Caki2 (cell line): ENCODE measurements around the gene ITGA3. TPM values are rescaled to one million over a fixed set of nuclear protein-coding genes. Genes with fewer than 3 reads are reported as not detected.
"Not testable (repeated sequence)": the region's sequence is repeated elsewhere in the genome, so short reads cannot be mapped to it uniquely, and the experiment has no call there.

Source experiments
- DNase-seq: peaks from one replicate; pipeline ENCODE4 v3.0.0-alpha.2; 2015; ENCODE audit warnings: low read depth
- in situ Hi-C: cut with HindIII; loops from 2 replicates; pipeline ENCODE4 v1.10.0; 2016; ENCODE audit warnings: low sequenced_read_pairs, low pct_unique_long_range_greater_than_20kb, mixed read lengths
- total RNA-seq: library from RNA; depleted of rRNA; stranded (reverse); fragments of >200 nt; shearing (Covaris generic); gene quantifications from 2 replicates; pipeline ENCODE4 v1.2.3, GENCODE V29; 2014; ENCODE audit warnings: low replicate concordance

Gene ITGA3
- total RNA-seq, 1 experiment from 2014 or later, result 501 TPM

- DNase-seq, result no peak
- in situ Hi-C loops, result no loop called here
These were observed 22.6 kb upstream of the ITGA3 start for GRCh38 chr17:50033316-50033715.

- in situ Hi-C loops, result no loop called here
- no peak for DNase-seq
These were observed 21.2 kb upstream of the ITGA3 start for GRCh38 chr17:50034498-50035364.

GRCh38 chr17:50035421-50035879, 20.5 kb upstream of the ITGA3 start:
- in situ Hi-C loops, result no loop called here
- no peak for DNase-seq

GRCh38 chr17:50035945-50036344, 20.0 kb upstream of the ITGA3 start:
- in situ Hi-C loops, result no loop called here
- no peak for DNase-seq

GRCh38 chr17:50036455-50037261, 19.3 kb upstream of the ITGA3 start:
- DNase-seq, result no peak
- in situ Hi-C loops, result no loop called here

- peak; percentile 66 for DNase-seq
- in situ Hi-C loops, result no loop called here
These were observed 18.4 kb upstream of the ITGA3 start for GRCh38 chr17:50037321-50038107.

GRCh38 chr17:50039058-50039457, 16.9 kb upstream of the ITGA3 start:
- no peak for DNase-seq
- in situ Hi-C loops, result no loop called here

GRCh38 chr17:50040496-50040895, 15.4 kb upstream of the ITGA3 start:
- in situ Hi-C loops, DNase-seq: not testable (repeated sequence)

GRCh38 chr17:50042211-50042610, 13.7 kb upstream of the ITGA3 start:
- in situ Hi-C loops, result no loop called here
- DNase-seq, result no peak

- DNase-seq, result peak; percentile 80
These were observed 12.4 kb upstream of the ITGA3 start for GRCh38 chr17:50043290-50044148.

GRCh38 chr17:50044483-50044882, 11.4 kb upstream of the ITGA3 start:
- in situ Hi-C loops, result no loop called here
- DNase-seq, result no peak

More at GRCh38 chr17:50043290-50044148, 12.4 kb upstream of the ITGA3 start:
- in situ Hi-C loops, result no loop called here

- peak; percentile 68 for DNase-seq
- in situ Hi-C loops, result no loop called here
These were observed 10.8 kb upstream of the ITGA3 start for GRCh38 chr17:50045154-50045553.

GRCh38 chr17:50046179-50046578, 9.7 kb upstream of the ITGA3 start:
- in situ Hi-C loops, result no loop called here
- no peak for DNase-seq

- in situ Hi-C loops, result no loop called here
- no peak for DNase-seq
These were observed 9.2 kb upstream of the ITGA3 start for GRCh38 chr17:50046667-50047066.

GRCh38 chr17:50047083-50047482, 8.8 kb upstream of the ITGA3 start:
- no peak for DNase-seq
- in situ Hi-C loops, result no loop called here

GRCh38 chr17:50047488-50048126, 8.3 kb upstream of the ITGA3 start:
- in situ Hi-C loops, result no loop called here
- peak; percentile 95 for DNase-seq

- in situ Hi-C loops, result no loop called here
- no peak for DNase-seq
These were observed 7.7 kb upstream of the ITGA3 start for GRCh38 chr17:50048146-50048720.
